ENCODE data around the gene CETP.
"Not testable (repeated sequence)": the region's sequence is repeated elsewhere in the genome, so short reads cannot be mapped to it uniquely, and the experiment has no call there.

The CETP gene

GRCh38 chr16:56980201-56980535 lies 18.4 kb downstream of the CETP start:
- DNase-seq (ENCODE audit: low read depth in 1 of 2, low spot score in 1 of 2): no peak

- no peak for DNase-seq (ENCODE audit: low read depth in 1 of 2, low spot score in 1 of 2)
Measured at GRCh38 chr16:56980792-56981724, 19.3 kb downstream of the CETP start.

GRCh38 chr16:56981729-56982271 lies 20.1 kb downstream of the CETP start:
- DNase-seq (ENCODE audit: low read depth in 1 of 2, low spot score in 1 of 2): no peak

- DNase-seq (ENCODE audit: low read depth in 1 of 2, low spot score in 1 of 2): no peak
Measured at GRCh38 chr16:56982695-56983094, 20.9 kb downstream of the CETP start.

GRCh38 chr16:56983211-56983751 lies 21.5 kb downstream of the CETP start:
- no peak for DNase-seq (ENCODE audit: low read depth in 1 of 2, low spot score in 1 of 2)

GRCh38 chr16:56984639-56985038 lies 22.9 kb downstream of the CETP start:
- DNase-seq (ENCODE audit: low read depth in 1 of 2, low spot score in 1 of 2): no peak

GRCh38 chr16:56985288-56985961 lies 23.7 kb downstream of the CETP start:
- no peak for DNase-seq (ENCODE audit: low read depth in 1 of 2, low spot score in 1 of 2)

GRCh38 chr16:56985962-56986360 lies 24.2 kb downstream of the CETP start:
- DNase-seq (ENCODE audit: low read depth in 1 of 2, low spot score in 1 of 2): no peak

GRCh38 chr16:56986361-56986760 lies 24.6 kb downstream of the CETP start:
- no peak for DNase-seq (ENCODE audit: low read depth in 1 of 2, low spot score in 1 of 2)

- not testable (repeated sequence) for DNase-seq (ENCODE audit: low read depth in 1 of 2, low spot score in 1 of 2)
Measured at GRCh38 chr16:56986908-56987307, 25.2 kb downstream of the CETP start.

GRCh38 chr16:56987692-56988091 lies 25.9 kb downstream of the CETP start:
- DNase-seq (ENCODE audit: low read depth in 1 of 2, low spot score in 1 of 2): no peak

GRCh38 chr16:56988161-56988947 lies 26.6 kb downstream of the CETP start:
- no peak for DNase-seq (ENCODE audit: low read depth in 1 of 2, low spot score in 1 of 2)

- DNase-seq (ENCODE audit: low read depth in 1 of 2, low spot score in 1 of 2): peak; percentile 90 to 91
Measured at GRCh38 chr16:56988948-56989945, 27.5 kb downstream of the CETP start, which contains the start of gene NLRC5. TSS of gene NLRC5 (plus strand) at chr16:56989557. CDS start at chr16:57020713, 31,156 bp downstream.

GRCh38 chr16:56989988-56990387 lies 28.2 kb downstream of the CETP start:
- DNase-seq (ENCODE audit: low read depth in 1 of 2, low spot score in 1 of 2): no peak

- DNase-seq (ENCODE audit: low read depth in 1 of 2, low spot score in 1 of 2): peak in 1 of 2 donors; percentile 31
Measured at GRCh38 chr16:56990407-56991286, 28.9 kb downstream of the CETP start.

- not testable (repeated sequence) for DNase-seq (ENCODE audit: low read depth in 1 of 2, low spot score in 1 of 2)
Measured at GRCh38 chr16:56992431-56992830, 30.7 kb downstream of the CETP start.

GRCh38 chr16:56993204-56993603 lies 31.5 kb downstream of the CETP start:
- no peak for DNase-seq (ENCODE audit: low read depth in 1 of 2, low spot score in 1 of 2)

GRCh38 chr16:56994311-56994710 lies 32.6 kb downstream of the CETP start:
- no peak for DNase-seq (ENCODE audit: low read depth in 1 of 2, low spot score in 1 of 2)
